SK-N-SH (cell line): ENCODE results near the gene KRT9. TPM values are rescaled to one million over a fixed set of nuclear protein-coding genes. Genes with fewer than 3 reads are reported as not detected.

Source experiments
- CTCF ChIA-PET: fragments of 300-600, 350-600 bp; formaldehyde crosslinking; extraction: SDS; loops from one replicate; lab custom pipeline; 2021; lab: Yijun Ruan, JAX
- POLR2A ChIA-PET: fragments of 350-600 bp; sonication (Branson Sonifier 250); formaldehyde crosslinking; extraction: SDS; loops from one replicate; lab custom pipeline; 2020; ENCODE audit warnings: antibody characterized with exemption, inconsistent platforms; lab: Yijun Ruan, JAX
- DNase-seq: peaks from one replicate; pipeline ENCODE4 v3.0.0; 2012
- H2AFZ ChIP-seq: fragments of 200-600 bp; sonication (generic); 2 replicates; pipeline ENCODE4 v1.8.1; 2016; ENCODE audit warnings: antibody characterized with exemption, mild to moderate bottlenecking, low read depth
- H3F3A ChIP-seq: fragments of 200-600 bp; sonication (generic); replicated peaks from 2 replicates; pipeline ENCODE3; 2016; ENCODE audit warnings: antibody characterized with exemption, mild to moderate bottlenecking; ENCODE audit not compliant: insufficient read depth
- H3K27ac ChIP-seq, 2 experiments: fragments of 200-500 bp in 1 of 2; fragments of 200-600 bp in 1 of 2; sonication (Bioruptor generic) in 1 of 2; sonication (generic), shearing (Covaris generic) in 1 of 2; 2 replicates each; pipeline versions ENCODE4 v1.5.1 to v1.6.1; 2014 to 2016; ENCODE audit warnings: low read depth in 2 of 2, inconsistent platforms in 1 of 2, low read length in 1 of 2, mild to moderate bottlenecking in 1 of 2, mixed read lengths in 1 of 2
- H3K27me3 ChIP-seq: fragments of 200-600 bp; sonication (generic), shearing (Covaris generic); 2 replicates; pipeline ENCODE4 v1.6.1; 2016; ENCODE audit warnings: mixed run types; ENCODE audit not compliant: insufficient read depth
- H3K36me3 ChIP-seq, 2 experiments: fragments of 200-500 bp in 1 of 2; fragments of 200-600 bp in 1 of 2; sonication (Bioruptor generic) in 1 of 2; sonication (generic) in 1 of 2; replicated peaks in 1 of 2; 2 replicates each; pipeline versions ENCODE3 to v1.5.1; 2014 to 2016; ENCODE audit warnings: low read length in 1 of 2, mild to moderate bottlenecking in 1 of 2; ENCODE audit not compliant: insufficient read depth in 2 of 2, control insufficient read depth in 1 of 2
- H3K4me1 ChIP-seq, 2 experiments: fragments of 200-500 bp in 1 of 2; fragments of 200-600 bp in 1 of 2; sonication (Bioruptor generic) in 1 of 2; sonication (generic), shearing (Covaris generic) in 1 of 2; 2 replicates each; pipeline versions ENCODE4 v1.5.1 to v1.6.1; 2014 to 2016; ENCODE audit warnings: low read depth in 1 of 2, low read length in 1 of 2, mixed run types in 1 of 2; ENCODE audit not compliant: insufficient read depth in 2 of 2, control insufficient read depth in 1 of 2
- H3K4me2 ChIP-seq: fragments of 200-600 bp; sonication (generic), shearing (Covaris generic); 2 replicates; pipeline ENCODE4 v1.6.1; 2017; ENCODE audit warnings: mixed run types
- H3K4me3 ChIP-seq, 2 experiments: fragments of 200-500 bp in 1 of 2; fragments of 200-600 bp in 1 of 2; sonication (Bioruptor generic) in 1 of 2; sonication (generic), shearing (Covaris generic) in 1 of 2; 2 replicates each; pipeline versions ENCODE4 v1.5.1 to v1.8.1; 2014 to 2016; ENCODE audit warnings: low read depth in 2 of 2, inconsistent platforms in 1 of 2, low read length in 1 of 2, mild to moderate bottlenecking in 1 of 2, mixed read lengths in 1 of 2, moderate library complexity in 1 of 2
- H3K79me2 ChIP-seq: fragments of 200-600 bp; sonication (generic); 2 replicates; pipeline ENCODE4 v1.8.1; 2017; ENCODE audit warnings: mild to moderate bottlenecking; ENCODE audit not compliant: insufficient read depth
- H3K9ac ChIP-seq: fragments of 200-600 bp; sonication (generic); 2 replicates; pipeline ENCODE4 v1.6.1; 2017; ENCODE audit warnings: mixed run types
- H3K9me2 ChIP-seq: fragments of 200-600 bp; sonication (generic); 2 replicates; pipeline ENCODE4 v1.6.1; 2017; ENCODE audit warnings: mixed run types
- H3K9me3 ChIP-seq: fragments of 200-600 bp; sonication (generic); 2 replicates; pipeline ENCODE4 v1.6.1; 2017; ENCODE audit warnings: mixed run types, mild to moderate bottlenecking, moderate library complexity
- H4K20me1 ChIP-seq: fragments of 200-600 bp; sonication (generic); 2 replicates; pipeline ENCODE4 v1.6.1; 2017; ENCODE audit warnings: mild to moderate bottlenecking, mixed run types; ENCODE audit not compliant: insufficient read depth
- ELF1 ChIP-seq: IDR thresholded peaks from 2 replicates; pipeline ENCODE4 v1.4.0; 2012
- EP300 ChIP-seq, 2 experiments: IDR thresholded peaks; 2 replicates each; pipeline versions ENCODE4 v1.4.0 to v1.6.1; 2012; ENCODE audit warnings: borderline replicate concordance in 1 of 2, low read depth in 1 of 2, low read length in 1 of 2
- EZH2phosphoT487 ChIP-seq: fragments of 200-600 bp; sonication (generic); IDR thresholded peaks from 2 replicates; pipeline ENCODE4 v1.6.1; 2017; ENCODE audit warnings: low read depth, mixed run types, mild to moderate bottlenecking, antibody characterized with exemption, moderate library complexity, borderline replicate concordance
- FOSL2 ChIP-seq: IDR thresholded peaks from 2 replicates; pipeline ENCODE4 v1.4.0; 2012; ENCODE audit warnings: low read depth, mild to moderate bottlenecking, moderate library complexity, borderline replicate concordance
- FOXM1 ChIP-seq: IDR thresholded peaks from 2 replicates; pipeline ENCODE4 v1.4.0; 2012; ENCODE audit warnings: low read depth, mild to moderate bottlenecking
- IRF3 ChIP-seq: fragments of 150-350 bp; IDR thresholded peaks from 2 replicates; pipeline ENCODE4 v1.6.1; 2016; ENCODE audit warnings: mild to moderate bottlenecking, low read depth, low read length
- MAX ChIP-seq: IDR thresholded peaks from 2 replicates; pipeline ENCODE4 v1.4.0; 2012; ENCODE audit warnings: low read depth
- MXI1 ChIP-seq: IDR thresholded peaks from 2 replicates; pipeline ENCODE4 v1.6.1; 2012; ENCODE audit warnings: mild to moderate bottlenecking, low read depth, low read length, improper control_type of control experiment
- NFIC ChIP-seq: IDR thresholded peaks from 2 replicates; pipeline ENCODE4 v1.4.0; 2012; ENCODE audit warnings: borderline replicate concordance
- PBX3 ChIP-seq: IDR thresholded peaks from 2 replicates; pipeline ENCODE4; 2012
- POLR2AphosphoS5 ChIP-seq: IDR thresholded peaks from 2 replicates; pipeline ENCODE4 v1.6.1; 2012; ENCODE audit warnings: low read depth, low read length
- REST ChIP-seq: IDR thresholded peaks from 2 replicates; pipeline ENCODE4 v1.6.1; 2012; ENCODE audit warnings: mild to moderate bottlenecking, low read depth, low read length, moderate library complexity
- RFX5 ChIP-seq: IDR thresholded peaks from 2 replicates; pipeline ENCODE4 v1.6.1; 2012; ENCODE audit warnings: mild to moderate bottlenecking, improper control_type of control experiment, low read length
- RXRA ChIP-seq: IDR thresholded peaks from 2 replicates; pipeline ENCODE4 v1.4.0; 2012; ENCODE audit warnings: low read depth, mild to moderate bottlenecking, borderline replicate concordance
- SIN3A ChIP-seq: IDR thresholded peaks from 2 replicates; pipeline ENCODE4 v1.6.1; 2012; ENCODE audit warnings: low read depth, mild to moderate bottlenecking, low read length, moderate library complexity, borderline replicate concordance
- TAF1 ChIP-seq: IDR thresholded peaks from 2 replicates; pipeline ENCODE4 v1.6.1; 2012; ENCODE audit warnings: low read depth, mild to moderate bottlenecking, low read length, moderate library complexity, borderline replicate concordance
- TCF12 ChIP-seq: IDR thresholded peaks from 2 replicates; pipeline ENCODE4 v1.4.0; 2012
- TEAD4 ChIP-seq: IDR thresholded peaks from 2 replicates; pipeline ENCODE4 v1.4.0; 2012; ENCODE audit warnings: mild to moderate bottlenecking, borderline replicate concordance; ENCODE audit not compliant: insufficient read depth
- YY1 ChIP-seq: IDR thresholded peaks from 2 replicates; pipeline ENCODE4 v1.4.0; 2012; ENCODE audit warnings: low read depth, mild to moderate bottlenecking
- ZBTB33 ChIP-seq: IDR thresholded peaks from 2 replicates; pipeline ENCODE4 v1.4.0; 2012; ENCODE audit warnings: low read depth, borderline replicate concordance
- WGBS: methylation state at CpG from one replicate; pipeline ENCODE4 v1.1.6; 2017; ENCODE audit warnings: low lambda C conversion rate; 5-methylcytosine and 5-hydroxymethylcytosine counted together
- polyA plus RNA-seq, 3 experiments: library from polyadenylated mRNA; depleted of rRNA; stranded (reverse); fragments of >200 nt; gene quantifications; 2 replicates each; pipeline ENCODE4 v1.2.3, GENCODE V29; 2012

KRT9 gene
- polyA plus RNA-seq, 1 of the 3 experiments (the other 2 are of a cell fraction), result not detected

GRCh38 chr17:41546819-41547218, 25.0 kb downstream of the KRT9 start:
- Histone ChIP-seq H3K9ac (no peak overlapping the region), H3K36me3 (no peaks in the 10 kb centered on the region), H3K9me3 (no peaks in the 10 kb centered on the region), H3F3A (peaks cover 28% of the 10 kb centered on the region), H3K27me3 (no peaks in the 10 kb centered on the region), H3K79me2 (no peaks in the 10 kb centered on the region), H3K27ac (peak overlapping the region; percentile 85 to 86), H3K4me3 (no peak overlapping the region), H3K9me2 (no peaks in the 10 kb centered on the region), H3K4me1 (peaks cover 17 to 30% of the 10 kb centered on the region in 2 experiments; a peak in 3 of 4 replicates), H2AFZ (no peak overlapping the region), H4K20me1 (no peaks in the 10 kb centered on the region), H3K4me2 (no peak overlapping the region)
- CTCF ChIA-PET, result interaction anchor here (3.6 to 25.5 kb wide), 6 partner anchors 18 to 225 kb away, joined by 48 to 646 read pairs (median 134); partner anchors contain the start of genes KRT13, KRT15 and KRT19
- TF ChIP-seq FOSL2, result no peak
- no peak for TF ChIP-seq RXRA
- TF ChIP-seq NFIC, result no peak
- no peak for TF ChIP-seq POLR2AphosphoS5
- no peak for TF ChIP-seq EP300 (IDR thresholded peaks at IDR 0.05; ENCODE audit: borderline replicate concordance in 1 of 2, low read depth in 1 of 2, low read length in 1 of 2)
- no peak for TF ChIP-seq SIN3A
- TF ChIP-seq RFX5, result no peak
- no peak for TF ChIP-seq MXI1
- TF ChIP-seq TCF12, result no peak
- no peak for TF ChIP-seq ZBTB33
- TF ChIP-seq EZH2phosphoT487, result no peak
- no peak for TF ChIP-seq TEAD4
- TF ChIP-seq IRF3, result no peak
- POLR2A ChIA-PET, result interaction anchor here (0.9 kb wide), 1 partner anchor 17 kb away, joined by 4 read pairs; no protein-coding TSS in a partner anchor
- no peak for DNase-seq
- 93% methylated on average over 3 of the region's 3 CpGs for WGBS

- no peak overlapping the region for H3K4me2 ChIP-seq
- H3F3A ChIP-seq, result peaks cover 28% of the 10 kb centered on the region
- no peak overlapping the region for H3K27ac ChIP-seq
- no peaks in the 10 kb centered on the region for H3K9me2 ChIP-seq
- WGBS, result 89% methylated on average over 12 of the region's 13 CpGs
- no peaks in the 10 kb centered on the region for H3K79me2 ChIP-seq
- no peaks in the 10 kb centered on the region for H3K9me3 ChIP-seq
- no peak overlapping the region for H3K4me3 ChIP-seq
- H3K36me3 ChIP-seq, result no peaks in the 10 kb centered on the region
- ChIA-PET CTCF (interaction anchor here (0.6 to 25.5 kb wide), 5 partner anchors 20 to 224 kb away, joined by 3 to 646 read pairs (median 61); no protein-coding TSS in a partner anchor), POLR2A (no interaction called here)
- H2AFZ ChIP-seq, result no peak overlapping the region
- H4K20me1 ChIP-seq, result no peaks in the 10 kb centered on the region
- H3K4me1 ChIP-seq, result peaks cover 17 to 30% of the 10 kb centered on the region in 2 experiments; a peak in 3 of 4 replicates
- no peak for DNase-seq
- no peaks in the 10 kb centered on the region for H3K27me3 ChIP-seq
- H3K9ac ChIP-seq, result no peak overlapping the region
- TF ChIP-seq FOXM1 (no peak), TAF1 (no peak), REST (no peak), MAX (no peak), YY1 (no peak), ELF1 (no peak), POLR2AphosphoS5 (no peak), PBX3 (no peak)
Measured at GRCh38 chr17:41545829-41546410, 25.9 kb downstream of the KRT9 start.
